Measurements from ENCODE around the gene TMEM120A. TPM values are rescaled to one million over a fixed set of nuclear protein-coding genes. Genes with fewer than 3 reads are reported as not detected.

TMEM120A gene
- total RNA-seq, 1 experiment from 2014 or later: 17.9 TPM

DNA sequence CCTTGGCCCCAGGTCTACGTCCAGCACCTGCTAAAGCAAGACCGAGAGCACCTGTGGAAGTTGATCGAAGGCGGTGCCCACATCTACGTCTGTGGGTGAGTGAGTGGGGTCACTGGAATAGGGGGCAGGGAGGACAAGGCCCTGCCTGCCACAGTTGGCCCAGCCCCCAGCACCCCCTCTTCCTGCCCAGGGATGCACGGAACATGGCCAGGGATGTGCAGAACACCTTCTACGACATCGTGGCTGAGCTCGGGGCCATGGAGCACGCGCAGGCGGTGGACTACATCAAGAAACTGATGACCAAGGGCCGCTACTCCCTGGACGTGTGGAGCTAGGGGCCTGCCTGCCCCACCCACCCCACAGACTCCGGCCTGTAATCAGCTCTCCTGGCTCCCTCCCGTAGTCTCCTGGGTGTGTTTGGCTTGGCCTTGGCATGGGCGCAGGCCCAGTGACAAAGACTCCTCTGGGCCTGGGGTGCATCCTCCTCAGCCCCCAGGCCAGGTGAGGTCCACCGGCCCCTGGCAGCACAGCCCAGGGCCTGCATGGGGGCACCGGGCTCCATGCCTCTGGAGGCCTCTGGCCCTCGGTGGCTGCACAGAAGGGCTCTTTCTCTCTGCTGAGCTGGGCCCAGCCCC lies 8.1 kb downstream of the TMEM120A start:
- H3K4me2 ChIP-seq (ENCODE audit: low read length): no peak overlapping the region
- intact Hi-C loops (cut with micrococcal nuclease): no loop called here
- no TSS peak for BruUV-seq (replicated peaks)
- H2AFZ ChIP-seq (ENCODE audit: low read length): no peak overlapping the region
- POLR2A ChIA-PET (ENCODE audit: unreplicated experiment): no interaction called here
- no peak for DNase-seq
- H3K27ac ChIP-seq (ENCODE audit: low read length): no peak overlapping the region
- H3K79me2 ChIP-seq (ENCODE audit: low read length): no peaks in the 10 kb centered on the region
- no peak for TF ChIP-seq CTCF (conservative IDR thresholded peaks at IDR 0.05; ENCODE audit: low read depth, low read length)
- no peaks in the 10 kb centered on the region for H4K20me1 ChIP-seq (ENCODE audit: low read length)
- H3K36me3 ChIP-seq (ENCODE audit: low read depth, low read length): no peaks in the 10 kb centered on the region
- CTCF ChIA-PET: no interaction called here
- H3K27me3 ChIP-seq (ENCODE audit: low read length): no peaks in the 10 kb centered on the region
- no peaks in the 10 kb centered on the region for H3K9me2 ChIP-seq (replicated peaks; ENCODE audit: low read length)
- no peak overlapping the region for H3K9ac ChIP-seq (ENCODE audit: low read length)
- ATAC-seq: no peak
- no peak overlapping the region for H3K4me3 ChIP-seq (ENCODE audit: low read length)
- H3K4me1 ChIP-seq (ENCODE audit: insufficient read depth, low read length): no peaks in the 10 kb centered on the region
- H3F3A ChIP-seq (ENCODE audit: low read length, unreplicated experiment): no peaks in the 10 kb centered on the region
- H3K9me3 ChIP-seq (ENCODE audit: low read length): no peaks in the 10 kb centered on the region

DNA sequence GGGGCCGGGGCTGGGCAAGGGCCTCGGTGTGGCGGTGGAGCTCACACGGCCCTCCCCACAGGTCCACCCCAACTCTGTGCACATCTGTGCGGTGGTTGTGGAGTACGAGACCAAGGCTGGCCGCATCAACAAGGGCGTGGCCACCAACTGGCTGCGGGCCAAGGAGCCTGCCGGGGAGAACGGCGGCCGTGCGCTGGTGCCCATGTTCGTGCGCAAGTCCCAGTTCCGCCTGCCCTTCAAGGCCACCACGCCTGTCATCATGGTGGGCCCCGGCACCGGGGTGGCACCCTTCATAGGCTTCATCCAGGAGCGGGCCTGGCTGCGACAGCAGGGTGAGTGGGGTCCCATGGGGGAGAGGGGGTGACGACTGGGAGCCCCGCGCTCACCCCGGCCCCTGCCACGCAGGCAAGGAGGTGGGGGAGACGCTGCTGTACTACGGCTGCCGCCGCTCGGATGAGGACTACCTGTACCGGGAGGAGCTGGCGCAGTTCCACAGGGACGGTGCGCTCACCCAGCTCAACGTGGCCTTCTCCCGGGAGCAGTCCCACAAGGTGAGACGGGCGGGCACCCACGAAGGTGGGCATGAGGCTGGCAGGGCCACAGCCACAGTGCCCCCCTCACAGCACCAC lies 8.8 kb downstream of the TMEM120A start:
- POLR2A ChIA-PET (ENCODE audit: unreplicated experiment): no interaction called here
- BruUV-seq (replicated peaks): TSS peak; percentile 36
- intact Hi-C loops (cut with micrococcal nuclease): no loop called here
- Histone ChIP-seq H3K27me3 (ENCODE audit: low read length) (no peaks in the 10 kb centered on the region), H3K36me3 (ENCODE audit: low read depth, low read length) (no peaks in the 10 kb centered on the region), H3K9me3 (ENCODE audit: low read length) (no peaks in the 10 kb centered on the region), H3F3A (ENCODE audit: low read length, unreplicated experiment) (no peaks in the 10 kb centered on the region), H3K4me1 (ENCODE audit: insufficient read depth, low read length) (no peaks in the 10 kb centered on the region), H2AFZ (ENCODE audit: low read length) (no peak overlapping the region), H3K9me2 (replicated peaks; ENCODE audit: low read length) (no peaks in the 10 kb centered on the region), H3K27ac (ENCODE audit: low read length) (no peak overlapping the region), H3K4me3 (ENCODE audit: low read length) (no peak overlapping the region), H3K79me2 (ENCODE audit: low read length) (no peaks in the 10 kb centered on the region), H3K4me2 (ENCODE audit: low read length) (no peak overlapping the region), H4K20me1 (ENCODE audit: low read length) (no peaks in the 10 kb centered on the region), H3K9ac (ENCODE audit: low read length) (no peak overlapping the region)
- CTCF ChIA-PET: no interaction called here
- no peak for ATAC-seq
- TF ChIP-seq CTCF (conservative IDR thresholded peaks at IDR 0.05; ENCODE audit: low read depth, low read length) (no peak), EZH2 (IDR thresholded peaks at IDR 0.05; ENCODE audit: low read length, unreplicated experiment) (no peak), EZH2phosphoT487 (IDR thresholded peaks at IDR 0.05; ENCODE audit: borderline replicate concordance, low read length) (no peak)
- DNase-seq: no peak

DNA sequence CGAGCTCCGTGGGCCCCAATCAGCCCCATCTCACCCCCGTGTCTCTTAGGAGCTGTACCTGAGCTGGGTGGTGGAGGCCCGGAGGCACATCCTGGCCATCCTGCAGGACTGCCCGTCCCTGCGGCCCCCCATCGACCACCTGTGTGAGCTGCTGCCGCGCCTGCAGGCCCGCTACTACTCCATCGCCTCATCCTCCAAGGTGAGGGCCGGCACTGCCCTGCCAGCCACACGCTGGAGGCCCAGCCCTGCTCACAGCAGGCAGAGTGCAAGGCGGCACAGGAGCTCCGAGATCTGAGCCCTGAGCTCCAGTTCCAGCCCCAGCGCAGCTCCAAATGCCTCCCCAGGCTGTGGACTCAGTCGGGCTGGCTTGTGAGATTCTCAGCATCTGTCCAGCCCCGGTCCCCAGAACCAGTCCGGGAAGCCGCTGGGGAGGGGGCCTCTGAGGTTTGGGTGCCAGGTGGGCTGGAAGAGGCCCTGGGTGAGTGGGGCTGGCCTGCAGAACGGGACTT lies 9.3 kb downstream of the TMEM120A start:
- H3K79me2 ChIP-seq (ENCODE audit: low read length): no peaks in the 10 kb centered on the region
- H3K27ac ChIP-seq (ENCODE audit: low read length): no peak overlapping the region
- ATAC-seq (no peak), DNase-seq (no peak)
- no peaks in the 10 kb centered on the region for H3K9me2 ChIP-seq (replicated peaks; ENCODE audit: low read length)
- H4K20me1 ChIP-seq (ENCODE audit: low read length): no peaks in the 10 kb centered on the region
- no peaks in the 10 kb centered on the region for H3K9me3 ChIP-seq (ENCODE audit: low read length)
- no peak overlapping the region for H3K9ac ChIP-seq (ENCODE audit: low read length)
- ChIA-PET CTCF (no interaction called here), POLR2A (ENCODE audit: unreplicated experiment) (no interaction called here)
- H2AFZ ChIP-seq (ENCODE audit: low read length): no peak overlapping the region
- intact Hi-C loops (cut with micrococcal nuclease): no loop called here
- H3F3A ChIP-seq (ENCODE audit: low read length, unreplicated experiment): no peaks in the 10 kb centered on the region
- no peak overlapping the region for H3K4me2 ChIP-seq (ENCODE audit: low read length)
- no peak for TF ChIP-seq EZH2 (IDR thresholded peaks at IDR 0.05; ENCODE audit: low read length, unreplicated experiment)
- no peak for TF ChIP-seq CTCF (conservative IDR thresholded peaks at IDR 0.05; ENCODE audit: low read depth, low read length)
- no peak for TF ChIP-seq EZH2phosphoT487 (IDR thresholded peaks at IDR 0.05; ENCODE audit: borderline replicate concordance, low read length)
- no peaks in the 10 kb centered on the region for H3K36me3 ChIP-seq (ENCODE audit: low read depth, low read length)
- no peaks in the 10 kb centered on the region for H3K27me3 ChIP-seq (ENCODE audit: low read length)
- no peaks in the 10 kb centered on the region for H3K4me1 ChIP-seq (ENCODE audit: insufficient read depth, low read length)
- BruUV-seq (replicated peaks): no TSS peak
- H3K4me3 ChIP-seq (ENCODE audit: low read length): no peak overlapping the region

All from PC-3 (cell line).